LNCAP (cell line): ENCODE data around the gene SEMA3F.

ENCODE experiments used
- CTCF ChIP-seq: fragments of 450-650 bp; IDR thresholded peaks from 2 replicates; pipeline ENCODE4 v1.5.1; 2017; ENCODE audit warnings: mild to moderate bottlenecking

Gene SEMA3F

GRCh38 chr3:50134367-50134766 is 20.8 kb upstream of the SEMA3F start:
- no peak for TF ChIP-seq CTCF

DNA sequence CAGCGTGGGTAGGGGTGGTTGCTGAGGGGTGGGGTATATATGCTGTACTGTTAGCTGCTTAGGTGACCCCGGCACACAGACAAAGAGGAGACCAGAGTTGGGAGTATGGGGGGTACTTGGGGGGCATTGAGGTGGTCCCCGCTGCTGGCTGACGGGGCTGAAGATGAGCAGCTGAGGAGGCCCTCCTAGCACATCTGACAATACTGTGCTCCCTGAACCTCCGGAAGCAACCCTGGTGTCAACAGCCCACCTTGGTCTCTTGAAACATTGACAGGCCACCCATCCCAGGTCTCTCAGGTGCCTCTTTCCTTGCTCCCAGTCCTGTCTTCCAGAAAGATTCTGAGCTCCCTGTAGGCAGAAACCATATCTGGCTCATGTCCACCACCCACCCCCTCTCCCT is 19.2 kb upstream of the SEMA3F start:
- no peak for TF ChIP-seq CTCF

- TF ChIP-seq CTCF = no peak
Observed at GRCh38 chr3:50136714-50137405, 18.3 kb upstream of the SEMA3F start.

GRCh38 chr3:50137531-50137930 is 17.6 kb upstream of the SEMA3F start:
- no peak for TF ChIP-seq CTCF

DNA sequence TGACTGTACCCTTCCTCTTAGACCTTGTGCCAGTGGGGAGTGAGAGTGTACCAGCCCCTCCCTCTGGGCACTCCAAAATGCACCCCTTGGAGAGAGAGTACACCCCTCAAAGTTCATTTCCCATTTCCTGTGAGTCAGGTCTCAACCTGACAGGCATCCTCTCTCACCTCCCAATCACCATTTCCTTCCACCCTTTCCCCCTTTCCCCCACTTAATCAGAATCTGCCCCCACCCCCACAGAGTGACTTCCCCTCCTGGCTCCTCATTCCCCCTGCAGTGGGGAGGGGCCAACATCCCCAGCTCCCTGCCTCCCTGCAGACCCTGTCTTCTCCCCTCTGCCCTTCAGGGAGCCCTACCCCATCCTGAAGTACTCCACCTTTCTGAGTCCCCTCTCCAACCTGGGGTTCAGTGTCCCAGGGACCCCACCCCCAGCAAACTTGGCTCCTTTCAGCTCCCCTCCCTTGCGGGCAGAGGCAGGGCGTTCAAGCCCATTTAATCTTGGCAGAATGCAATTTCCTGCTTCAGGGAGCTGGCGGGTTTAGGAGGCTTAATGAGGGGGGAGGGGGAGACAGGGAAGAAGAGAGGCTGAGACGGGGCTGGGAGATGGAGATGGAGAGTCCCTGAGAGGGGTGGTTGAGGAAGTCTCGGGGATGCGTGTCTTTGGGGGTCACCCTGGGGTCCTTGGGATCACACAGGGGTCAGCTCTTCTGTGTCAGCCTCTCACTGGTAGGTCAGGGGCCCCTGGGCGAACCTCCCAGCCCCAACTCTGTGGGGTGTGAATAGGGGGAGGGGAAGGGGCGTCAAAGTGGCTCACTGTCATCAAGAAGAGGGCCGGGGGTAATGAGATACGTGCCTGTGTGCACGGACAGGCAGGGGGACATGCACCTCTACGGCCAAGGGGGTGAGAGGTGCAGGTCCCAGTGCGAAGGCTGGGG is 16.6 kb upstream of the SEMA3F start:
- TF ChIP-seq CTCF = no peak

DNA sequence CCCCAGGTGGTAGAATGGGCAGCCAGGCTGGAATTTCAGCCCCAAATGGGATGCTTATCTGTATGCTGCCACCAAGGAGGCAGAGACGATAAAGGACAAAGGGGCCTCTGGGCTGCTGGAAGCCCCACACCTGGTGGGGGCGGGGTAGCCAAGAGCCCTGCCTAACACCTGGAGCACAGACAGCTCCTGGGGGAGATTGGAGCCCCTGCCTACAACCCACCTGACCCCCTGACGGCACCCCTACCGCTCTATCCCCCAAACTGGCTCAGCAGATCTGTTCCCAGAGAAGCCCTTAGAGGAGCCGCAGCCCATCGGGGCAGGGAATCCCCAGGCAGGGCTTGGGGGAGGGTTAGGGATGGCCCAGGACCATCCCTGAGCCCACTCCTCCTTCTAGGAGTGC is 15.8 kb upstream of the SEMA3F start:
- TF ChIP-seq CTCF = no peak

DNA sequence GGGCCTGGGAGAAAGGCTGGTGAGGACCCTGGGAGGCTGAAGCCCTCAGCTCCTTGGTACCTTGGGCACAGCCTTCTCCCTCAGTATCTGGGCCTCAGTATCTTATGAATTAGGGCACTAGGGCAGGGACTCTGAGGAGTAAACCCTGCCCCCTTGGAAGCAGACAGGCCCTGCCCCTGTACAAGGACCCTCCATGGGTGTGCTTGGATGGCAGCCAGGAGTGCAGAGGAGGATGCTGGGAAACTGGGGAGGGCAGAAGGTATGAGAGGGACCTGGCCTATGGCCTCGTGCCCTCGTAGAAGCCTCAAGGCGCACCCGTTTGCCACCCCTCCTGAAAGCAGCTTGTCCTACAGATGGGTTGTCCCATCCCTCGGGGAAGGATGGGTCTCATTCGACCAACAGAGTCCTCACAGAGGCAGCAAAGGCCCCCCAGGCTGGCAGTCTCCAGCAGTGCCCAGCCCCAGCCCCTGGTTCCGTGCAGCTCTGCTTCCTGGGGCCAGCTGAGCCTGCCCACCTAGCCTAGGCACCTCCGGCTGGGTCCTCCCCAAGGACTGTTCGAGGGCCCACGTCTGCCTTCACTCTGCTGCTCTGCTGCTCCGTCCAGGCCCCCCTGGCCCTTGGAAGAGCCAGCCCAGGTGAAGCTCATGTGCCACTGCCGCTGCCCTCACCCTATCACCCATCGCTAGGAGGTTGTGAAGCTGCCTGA is 15.3 kb upstream of the SEMA3F start:
- TF ChIP-seq CTCF = no peak
